Suprapubic skin (tissue), 4 donors: ENCODE data around the gene RERE. TPM values are rescaled to one million over a fixed set of nuclear protein-coding genes. Genes with fewer than 3 reads are reported as not detected.
"Not testable (repeated sequence)": the region's sequence is repeated elsewhere in the genome, so short reads cannot be mapped to it uniquely, and the experiment has no call there.

ENCODE experiments used
- DNase-seq, 2 donors: peaks; one replicate each; pipeline ENCODE4 v3.0.0-alpha.2; 2019; ENCODE audit warnings: low spot score in 2 of 2
- H3K27ac ChIP-seq: fragments of 200-600 bp; sonication (generic); one replicate; pipeline ENCODE4 v1.5.1; 2019
- H3K27me3 ChIP-seq: fragments of 200-600 bp; sonication (generic); one replicate; pipeline ENCODE4 v1.5.1; 2019
- H3K36me3 ChIP-seq: fragments of 200-600 bp; sonication (generic); one replicate; pipeline ENCODE4 v1.5.1; 2019
- H3K4me1 ChIP-seq: fragments of 200-600 bp; sonication (generic); one replicate; pipeline ENCODE4 v1.5.1; 2019
- H3K4me3 ChIP-seq: fragments of 200-600 bp; sonication (generic); one replicate; pipeline ENCODE4 v1.5.1; 2019; ENCODE audit warnings: mild to moderate bottlenecking
- H3K9me3 ChIP-seq: fragments of 200-600 bp; sonication (generic); one replicate; pipeline ENCODE4 v1.5.1; 2019
- EP300 ChIP-seq: sonication (generic); formaldehyde crosslinking; IDR thresholded peaks from one replicate; pipeline ENCODE4 v1.6.1; 2017; ENCODE audit warnings: antibody characterized with exemption
- POLR2A ChIP-seq, 2 donors: fragments of 450-650 bp; IDR thresholded peaks; one replicate each; pipeline ENCODE4 v1.6.1; 2017; ENCODE audit warnings: antibody characterized with exemption in 2 of 2, mild to moderate bottlenecking in 2 of 2, moderate library complexity in 2 of 2
- POLR2AphosphoS5 ChIP-seq, 3 donors: sonication (generic); formaldehyde crosslinking; IDR thresholded peaks; one replicate each; pipeline ENCODE4 v1.6.1; 2017; ENCODE audit warnings: antibody characterized with exemption in 3 of 3
- WGBS: methylation state at CpG from one replicate; pipeline ENCODE4 v1.1.5; 2018; 5-methylcytosine and 5-hydroxymethylcytosine counted together
- total RNA-seq, 4 donors: library from RNA; depleted of rRNA; stranded (reverse); fragments of >200 nt; gene quantifications; one replicate each; pipeline ENCODE4 v1.1.0, GENCODE V29; 2016
- TF ChIP-seq, protein P1 (sequence below), 2 donors: fragments of 200-600 bp in 1 of 2; fragments of 450-650 bp in 1 of 2; sonication (generic) in 1 of 2; IDR thresholded peaks; one replicate each; pipeline ENCODE4 v1.5.1; 2016 to 2019; ENCODE audit warnings: antibody characterized with exemption in 2 of 2, mild to moderate bottlenecking in 1 of 2, moderate library complexity in 1 of 2

RERE gene
- total RNA-seq, 4 donors from 2014 or later: 43.4 to 113 (median 83.3) TPM

DNA sequence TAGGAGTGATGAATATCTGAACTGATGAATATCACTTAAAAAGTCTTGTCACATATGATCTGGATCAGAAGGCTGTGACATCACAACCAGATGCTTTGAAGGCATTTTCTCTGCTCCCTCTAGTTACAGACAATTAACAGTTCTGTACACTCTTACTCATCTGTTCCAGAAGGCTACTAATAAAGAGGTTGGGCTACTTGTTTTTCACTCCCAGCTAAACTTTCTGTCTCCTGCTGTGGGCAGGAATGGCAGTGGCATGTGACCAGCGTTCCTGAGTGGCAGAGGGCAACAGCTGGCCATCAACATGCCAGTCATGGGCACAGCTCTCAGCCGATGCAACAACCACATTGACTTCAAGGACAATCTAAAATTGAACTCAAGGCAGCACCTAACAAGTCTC, 432.9 kb downstream of the RERE start:
- Histone ChIP-seq H3K4me3 (no peak overlapping the region), H3K4me1 (peaks cover 55% of the 10 kb centered on the region), H3K27me3 (no peaks in the 10 kb centered on the region), H3K9me3 (no peaks in the 10 kb centered on the region), H3K36me3 (peaks cover 13% of the 10 kb centered on the region), H3K27ac (no peak overlapping the region)
- 66% methylated on average over 2 of the region's 2 CpGs for WGBS
- no peak for DNase-seq
- TF ChIP-seq POLR2AphosphoS5 (IDR thresholded peaks at IDR 0.05): no peak
- TF ChIP-seq EP300: no peak
- TF ChIP-seq POLR2A (IDR thresholded peaks at IDR 0.05): no peak
- TF ChIP-seq, protein P1, sequence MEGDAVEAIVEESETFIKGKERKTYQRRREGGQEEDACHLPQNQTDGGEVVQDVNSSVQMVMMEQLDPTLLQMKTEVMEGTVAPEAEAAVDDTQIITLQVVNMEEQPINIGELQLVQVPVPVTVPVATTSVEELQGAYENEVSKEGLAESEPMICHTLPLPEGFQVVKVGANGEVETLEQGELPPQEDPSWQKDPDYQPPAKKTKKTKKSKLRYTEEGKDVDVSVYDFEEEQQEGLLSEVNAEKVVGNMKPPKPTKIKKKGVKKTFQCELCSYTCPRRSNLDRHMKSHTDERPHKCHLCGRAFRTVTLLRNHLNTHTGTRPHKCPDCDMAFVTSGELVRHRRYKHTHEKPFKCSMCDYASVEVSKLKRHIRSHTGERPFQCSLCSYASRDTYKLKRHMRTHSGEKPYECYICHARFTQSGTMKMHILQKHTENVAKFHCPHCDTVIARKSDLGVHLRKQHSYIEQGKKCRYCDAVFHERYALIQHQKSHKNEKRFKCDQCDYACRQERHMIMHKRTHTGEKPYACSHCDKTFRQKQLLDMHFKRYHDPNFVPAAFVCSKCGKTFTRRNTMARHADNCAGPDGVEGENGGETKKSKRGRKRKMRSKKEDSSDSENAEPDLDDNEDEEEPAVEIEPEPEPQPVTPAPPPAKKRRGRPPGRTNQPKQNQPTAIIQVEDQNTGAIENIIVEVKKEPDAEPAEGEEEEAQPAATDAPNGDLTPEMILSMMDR (IDR thresholded peaks at IDR 0.05): no peak

DNA sequence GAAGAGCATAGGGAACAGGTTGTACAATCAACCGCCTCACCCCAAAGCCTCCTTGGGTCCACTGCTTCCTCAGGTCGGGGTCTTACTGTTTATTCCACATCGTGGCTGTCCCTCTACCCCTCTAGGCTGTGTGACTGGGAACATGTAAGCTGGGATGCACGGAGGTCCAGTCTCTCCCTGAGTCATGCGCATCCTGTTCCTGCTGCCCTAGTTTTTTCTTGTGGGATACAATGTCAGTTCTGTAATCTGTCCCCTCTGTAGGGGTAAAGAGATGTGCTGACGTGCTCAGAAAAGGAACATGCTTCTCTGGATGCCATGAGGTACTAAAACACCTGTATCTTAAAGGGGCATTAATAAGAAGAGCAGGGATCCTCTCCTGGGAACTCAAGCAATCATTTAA, 433.4 kb downstream of the RERE start:
- 78% methylated on average over 6 of the region's 6 CpGs for WGBS
- no peak for DNase-seq
- Histone ChIP-seq H3K9me3 (no peaks in the 10 kb centered on the region), H3K27ac (no peak overlapping the region), H3K36me3 (peaks cover 8% of the 10 kb centered on the region), H3K27me3 (no peaks in the 10 kb centered on the region), H3K4me3 (no peak overlapping the region), H3K4me1 (peaks cover 60% of the 10 kb centered on the region)
- TF ChIP-seq POLR2AphosphoS5 (IDR thresholded peaks at IDR 0.05) (no peak), POLR2A (IDR thresholded peaks at IDR 0.05) (no peak), EP300 (no peak)
- TF ChIP-seq, protein P1 (IDR thresholded peaks at IDR 0.05): no peak

DNA sequence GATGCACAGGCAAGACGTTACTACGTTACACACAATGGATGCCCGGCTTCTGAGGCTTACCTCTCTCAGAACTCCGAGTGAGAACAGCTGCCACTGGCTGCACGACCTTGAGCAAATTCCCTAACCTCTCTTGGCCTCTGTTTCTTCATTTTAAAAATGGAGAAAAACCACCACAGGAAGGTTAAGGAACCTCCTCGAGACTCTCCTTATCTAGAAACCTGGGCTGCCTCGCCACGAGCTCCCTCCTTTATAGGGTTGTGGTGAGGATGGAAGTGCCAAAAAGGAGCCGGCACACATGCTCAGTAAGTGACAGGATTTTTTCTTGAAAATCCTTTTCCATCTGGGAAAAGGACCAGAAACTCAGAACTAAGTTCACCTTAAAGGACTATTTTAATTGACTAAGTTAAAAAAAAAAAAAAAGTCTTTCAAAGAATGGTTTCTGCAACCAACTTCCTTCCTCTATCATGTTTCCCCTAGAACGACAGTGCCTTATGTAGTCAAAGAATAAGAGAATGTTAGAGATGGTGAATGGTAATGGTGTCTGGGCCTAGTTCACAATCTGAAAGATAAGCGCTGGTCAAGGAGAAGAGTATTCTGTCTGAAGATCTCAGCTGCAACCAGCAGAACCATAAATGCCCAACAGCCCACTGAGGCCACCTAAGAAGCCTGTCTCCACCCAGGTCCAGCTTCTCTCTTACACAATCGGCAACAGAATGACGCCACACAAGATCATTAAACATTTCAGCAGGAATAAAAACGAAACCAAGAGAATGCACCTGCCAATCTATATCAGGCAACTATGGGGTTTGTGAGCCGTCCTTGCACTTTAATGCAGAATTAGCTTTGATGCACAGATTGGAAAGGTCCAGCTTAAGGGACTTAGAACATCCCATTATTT, 434.6 kb downstream of the RERE start:
- Histone ChIP-seq H3K4me3 (no peak overlapping the region), H3K27me3 (no peaks in the 10 kb centered on the region), H3K27ac (no peak overlapping the region), H3K9me3 (no peaks in the 10 kb centered on the region), H3K4me1 (peaks cover 72% of the 10 kb centered on the region), H3K36me3 (peaks cover 6% of the 10 kb centered on the region)
- TF ChIP-seq, protein P1 (IDR thresholded peaks at IDR 0.05): no peak
- TF ChIP-seq POLR2AphosphoS5 (IDR thresholded peaks at IDR 0.05): no peak
- TF ChIP-seq POLR2A (IDR thresholded peaks at IDR 0.05): no peak
- TF ChIP-seq EP300: no peak
- 79% methylated on average over 15 of the region's 15 CpGs for WGBS
- DNase-seq: no peak

DNA sequence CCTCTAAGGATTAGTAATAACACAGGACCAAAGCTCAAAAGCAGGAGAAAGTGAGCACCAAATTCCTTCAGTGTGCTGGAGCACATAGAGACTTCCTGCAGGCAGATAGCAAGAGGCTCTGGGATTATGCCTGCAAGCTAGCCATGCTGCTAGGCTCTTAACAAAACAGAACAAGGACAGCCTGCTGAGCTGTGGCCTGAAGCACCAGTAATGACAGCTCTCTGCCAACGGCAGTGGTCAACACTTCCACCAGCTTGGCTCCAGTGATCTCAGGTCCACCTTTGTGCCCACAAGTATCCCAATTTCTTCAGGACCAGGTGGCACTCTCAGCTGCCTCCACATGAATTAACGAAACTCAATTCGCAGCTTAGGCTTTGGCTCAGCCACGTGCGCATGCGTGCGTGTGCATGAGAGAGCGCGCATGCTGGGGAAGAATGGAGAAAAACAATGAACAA, 435.4 kb downstream of the RERE start:
- H3K27ac ChIP-seq: peak overlapping the region; percentile 51
- H3K4me1 ChIP-seq: peaks cover 80% of the 10 kb centered on the region
- TF ChIP-seq POLR2A (IDR thresholded peaks at IDR 0.05) (no peak), EP300 (no peak), POLR2AphosphoS5 (IDR thresholded peaks at IDR 0.05) (no peak)
- TF ChIP-seq, protein P1 (IDR thresholded peaks at IDR 0.05): no peak

DNA sequence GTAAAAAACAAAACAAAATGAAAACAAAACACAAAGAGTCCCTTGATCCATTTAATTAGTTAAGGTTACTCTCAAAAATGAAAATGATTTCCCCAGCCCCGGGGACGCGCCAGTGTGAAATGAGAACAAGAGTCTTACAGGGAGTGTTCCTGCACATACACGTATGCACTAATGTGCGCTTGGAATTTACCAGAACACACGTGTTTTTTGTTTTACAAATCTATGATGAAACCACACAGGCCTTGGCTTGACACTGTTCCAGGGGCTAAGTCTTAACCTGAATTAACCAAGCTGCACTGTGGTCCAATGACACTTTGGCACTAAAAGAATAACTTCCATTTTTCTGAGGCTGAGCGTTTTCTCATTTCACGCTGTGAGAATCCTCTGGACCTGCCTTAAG, 435.8 kb downstream of the RERE start:
- TF ChIP-seq EP300 (no peak), POLR2AphosphoS5 (IDR thresholded peaks at IDR 0.05) (peak in 1 of 3 donors; percentile 29), POLR2A (IDR thresholded peaks at IDR 0.05) (no peak)
- TF ChIP-seq, protein P1 (IDR thresholded peaks at IDR 0.05): no peak
- H3K27me3 ChIP-seq: no peaks in the 10 kb centered on the region
- no peaks in the 10 kb centered on the region for H3K9me3 ChIP-seq
- 35% methylated on average over 8 of the region's 8 CpGs for WGBS
- no peak overlapping the region for H3K4me3 ChIP-seq
- peaks cover 6% of the 10 kb centered on the region for H3K36me3 ChIP-seq
- peaks cover 81% of the 10 kb centered on the region for H3K4me1 ChIP-seq
- no peak for DNase-seq
- peak overlapping the region; percentile 51 for H3K27ac ChIP-seq

More for the DNA sequence above, 435.4 kb downstream of the RERE start:
- H3K4me3 ChIP-seq: no peak overlapping the region
- DNase-seq: no peak
- H3K27me3 ChIP-seq: no peaks in the 10 kb centered on the region
- 90% methylated on average over 8 of the region's 9 CpGs for WGBS
- H3K9me3 ChIP-seq: no peaks in the 10 kb centered on the region
- peaks cover 6% of the 10 kb centered on the region for H3K36me3 ChIP-seq

- not testable (repeated sequence) for H3K9me3 ChIP-seq, H3K36me3 ChIP-seq, DNase-seq, H3K27me3 ChIP-seq, H3K4me3 ChIP-seq
- H3K4me1 ChIP-seq: peaks cover 81% of the 10 kb centered on the region
- 93% methylated on average over 6 of the region's 6 CpGs for WGBS
- peak overlapping the region; percentile 60 for H3K27ac ChIP-seq
These were observed 437.1 kb downstream of the RERE start for GRCh38 chr1:8380310-8380709.
